Erythroblast (primary cell): ENCODE results near the gene VGLL1.

Experiments used
- GATA1 ChIP-seq: IDR thresholded peaks from 2 replicates; pipeline ENCODE4 v1.6.1; 2011; ENCODE audit warnings: low read depth, mild to moderate bottlenecking, control low read depth, low read length, moderate library complexity
- POLR2A ChIP-seq: IDR thresholded peaks from 2 replicates; pipeline ENCODE4 v1.6.1; 2011; ENCODE audit warnings: mild to moderate bottlenecking, low read length

GRCh38 chrX:136577552-136577951, 45.5 kb downstream of the VGLL1 start:
- TF ChIP-seq POLR2A, result no peak
- no peak for TF ChIP-seq GATA1
